NCI-H1105 treated with DMSO at 0.1 percent for 48 hours (cell line): ENCODE measurements around the gene INPP5D.
"Not testable (repeated sequence)": the region's sequence is repeated elsewhere in the genome, so short reads cannot be mapped to it uniquely, and the experiment has no call there.

Source experiments
- DNase-seq: peaks from one replicate; lab custom pipeline; 2025; lab: John Stamatoyannopoulos, UW

INPP5D gene

DNA sequence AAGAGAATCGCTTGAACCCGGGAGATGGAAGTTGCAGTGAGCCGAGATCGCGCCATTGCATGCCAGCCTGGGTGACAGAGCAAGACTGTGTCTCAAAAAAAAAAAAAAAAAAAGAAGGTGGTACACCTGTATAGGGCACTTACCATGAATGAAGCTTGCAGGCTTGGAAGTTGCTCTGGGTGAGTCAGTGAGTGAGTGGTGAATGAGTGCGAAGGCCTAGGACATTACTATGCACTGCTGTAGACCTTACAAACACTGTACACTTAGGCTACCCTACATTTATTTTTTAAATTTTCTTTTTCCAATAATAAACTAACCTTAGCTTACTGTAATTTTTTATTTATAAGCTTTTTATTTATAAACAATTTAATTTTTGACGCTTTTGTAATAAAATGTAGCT is 113.0 kb downstream of the INPP5D start:
- DNase-seq: no peak

DNA sequence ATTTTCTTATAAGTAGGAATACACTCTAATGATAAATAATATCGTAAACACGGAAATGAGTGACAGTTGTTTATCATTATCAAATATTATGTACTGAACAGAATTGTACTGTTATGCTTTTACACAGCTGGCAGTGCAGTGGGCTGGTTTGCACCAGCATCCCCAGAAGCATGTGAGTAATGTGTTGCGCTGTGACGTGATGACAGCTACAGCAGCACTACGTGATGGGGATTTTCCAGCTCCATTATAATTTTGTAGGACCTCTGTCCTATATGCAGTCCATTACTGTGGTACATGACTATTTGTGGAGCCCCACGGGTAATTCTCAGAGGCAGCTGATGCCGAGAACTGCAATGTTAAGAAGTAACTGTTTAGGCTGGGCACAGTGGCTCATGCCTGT is 114.0 kb downstream of the INPP5D start:
- DNase-seq: no peak

GRCh38 chr2:233178994-233179847 is 119.1 kb downstream of the INPP5D start:
- DNase-seq: no peak

DNA sequence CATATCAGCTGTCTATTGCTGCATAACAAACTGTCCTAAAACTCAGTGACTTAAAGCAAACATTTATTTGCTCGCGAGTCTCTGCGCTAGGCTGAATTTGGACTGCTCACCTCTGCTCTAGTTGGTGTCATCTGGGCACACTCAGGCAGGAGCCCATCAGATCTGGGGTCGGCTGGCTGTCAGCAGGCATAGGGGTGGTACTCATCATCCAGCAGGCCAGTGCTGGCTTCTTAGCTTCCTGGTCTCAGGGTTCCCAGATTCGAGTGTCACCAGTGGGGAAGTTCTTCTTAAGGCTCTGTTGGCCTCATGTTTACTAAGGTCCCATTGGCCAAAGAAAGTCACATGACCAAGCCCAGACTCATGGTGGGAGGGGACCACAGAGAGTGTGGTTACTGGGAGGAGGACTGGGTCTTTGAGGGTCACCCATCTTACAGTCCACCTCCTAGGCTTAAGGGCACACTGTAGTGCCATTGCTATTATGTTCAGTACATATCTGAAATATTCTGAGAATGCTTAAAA is 119.8 kb downstream of the INPP5D start:
- no peak for DNase-seq

GRCh38 chr2:233183869-233184418 is 123.8 kb downstream of the INPP5D start:
- DNase-seq: no peak

GRCh38 chr2:233184669-233185068 is 124.5 kb downstream of the INPP5D start:
- DNase-seq: no peak

- no peak for DNase-seq
Measured at GRCh38 chr2:233185330-233185729, 125.2 kb downstream of the INPP5D start.

GRCh38 chr2:233185963-233186362 is 125.8 kb downstream of the INPP5D start:
- no peak for DNase-seq

- DNase-seq: no peak
Measured at GRCh38 chr2:233186851-233187250, 126.7 kb downstream of the INPP5D start.

- no peak for DNase-seq
Measured at GRCh38 chr2:233189025-233189424, 128.9 kb downstream of the INPP5D start.

- DNase-seq: not testable (repeated sequence)
Measured at GRCh38 chr2:233191016-233191415, 130.9 kb downstream of the INPP5D start.

DNA sequence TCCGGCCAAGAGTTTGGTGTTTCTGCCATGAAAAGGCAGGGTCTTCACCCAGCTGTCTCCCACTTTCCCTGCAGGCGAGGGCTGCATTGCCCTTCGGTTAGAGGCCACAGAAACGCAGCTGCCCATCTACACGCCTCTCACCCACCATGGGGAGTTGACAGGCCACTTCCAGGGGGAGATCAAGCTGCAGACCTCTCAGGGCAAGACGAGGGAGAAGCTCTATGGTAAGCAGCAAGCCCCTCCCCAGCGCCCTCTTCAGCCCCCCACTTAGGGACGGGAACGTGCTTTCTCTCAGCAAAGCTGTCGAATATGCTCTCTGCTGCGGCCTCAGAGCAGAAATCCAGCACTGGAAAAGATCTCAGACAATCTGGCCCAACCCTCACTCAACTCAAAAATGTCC is 133.6 kb downstream of the INPP5D start:
- DNase-seq: no peak

- no peak for DNase-seq
Measured at GRCh38 chr2:233195027-233195426, 134.9 kb downstream of the INPP5D start.

DNA sequence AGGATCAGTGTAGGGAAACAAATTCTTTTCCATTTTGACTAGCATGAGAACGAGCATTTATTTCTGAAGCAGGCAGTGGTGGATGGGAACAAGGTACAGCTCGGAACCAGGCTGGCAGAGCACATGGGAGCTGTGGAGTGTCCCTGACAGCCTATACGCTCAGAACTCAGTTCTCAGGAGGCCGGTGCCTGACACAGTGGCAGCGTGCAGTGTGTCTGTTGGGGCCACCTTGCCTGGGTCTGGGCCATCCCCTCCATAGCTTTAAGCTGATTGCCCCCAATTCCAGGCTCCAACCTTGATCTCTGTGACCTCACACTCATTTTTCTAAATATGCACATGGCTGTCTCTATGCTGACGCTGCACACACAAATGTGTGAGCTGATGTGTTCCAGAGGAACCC is 136.9 kb downstream of the INPP5D start:
- no peak for DNase-seq

DNA sequence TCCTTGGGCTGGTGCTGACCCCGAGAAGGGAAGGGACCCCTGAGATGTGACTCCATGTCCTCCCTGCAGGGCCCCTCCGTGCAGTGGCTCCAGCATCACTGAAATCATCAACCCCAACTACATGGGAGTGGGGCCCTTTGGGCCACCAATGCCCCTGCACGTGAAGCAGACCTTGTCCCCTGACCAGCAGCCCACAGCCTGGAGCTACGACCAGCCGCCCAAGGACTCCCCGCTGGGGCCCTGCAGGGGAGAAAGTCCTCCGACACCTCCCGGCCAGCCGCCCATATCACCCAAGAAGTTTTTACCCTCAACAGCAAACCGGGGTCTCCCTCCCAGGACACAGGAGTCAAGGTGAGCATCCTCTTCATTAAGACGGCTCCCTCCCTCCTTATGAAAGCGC is 137.9 kb downstream of the INPP5D start:
- no peak for DNase-seq

GRCh38 chr2:233199870-233200269 is 139.7 kb downstream of the INPP5D start:
- no peak for DNase-seq

DNA sequence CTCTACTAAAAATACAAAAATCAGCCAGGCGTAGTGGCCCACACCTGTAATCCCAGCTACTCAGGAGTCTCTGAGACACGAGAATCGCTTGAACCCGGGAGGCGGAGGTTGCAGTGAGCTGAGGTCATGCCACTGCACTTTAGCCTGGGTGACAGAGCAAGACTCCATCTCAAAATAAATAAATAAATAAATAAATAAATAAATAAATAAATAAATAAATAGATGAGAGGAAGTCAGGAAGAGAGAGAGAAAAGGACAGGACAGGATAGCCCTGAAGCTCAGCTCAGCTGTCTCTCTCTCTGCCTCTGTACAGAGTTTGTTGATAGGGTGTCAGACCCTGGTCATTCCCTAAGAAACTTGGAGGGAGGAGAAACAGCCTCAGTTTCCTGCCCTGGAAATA is 140.6 kb downstream of the INPP5D start:
- DNase-seq: not testable (repeated sequence)

GRCh38 chr2:233201258-233202013 is 141.3 kb downstream of the INPP5D start:
- DNase-seq: no peak

DNA sequence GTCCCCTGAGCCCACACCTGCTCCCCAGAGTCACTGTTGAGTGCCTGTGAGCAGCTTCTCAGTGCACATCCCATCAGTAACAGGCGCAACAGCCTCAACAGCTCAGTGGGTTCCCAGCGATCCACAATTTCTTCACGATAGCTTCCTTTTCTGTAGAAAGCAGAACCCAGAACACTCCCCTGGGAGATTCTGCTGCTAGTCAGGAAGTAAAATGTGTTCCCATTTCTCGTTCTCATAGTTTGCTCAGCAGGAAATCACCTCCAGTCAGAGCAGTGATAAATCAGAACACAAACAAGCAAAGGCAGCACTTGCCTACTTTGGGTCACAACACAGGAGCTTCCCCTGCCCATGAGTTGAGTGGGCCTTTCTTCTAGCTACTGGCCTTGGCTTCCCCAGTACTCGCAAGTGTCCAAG is 142.4 kb downstream of the INPP5D start:
- no peak for DNase-seq

- no peak for DNase-seq
Measured at GRCh38 chr2:233203060-233203459, 142.9 kb downstream of the INPP5D start.

GRCh38 chr2:233204286-233204936 is 144.3 kb downstream of the INPP5D start:
- no peak for DNase-seq
